Measurements from ENCODE around the gene SLC6A20. TPM values are rescaled to one million over a fixed set of nuclear protein-coding genes. Genes with fewer than 3 reads are reported as not detected.

The SLC6A20 gene
- total and polyA plus RNA-seq, 4 donors = 0.08 to 0.16 (median 0.10) TPM; not detected in 1

DNA sequence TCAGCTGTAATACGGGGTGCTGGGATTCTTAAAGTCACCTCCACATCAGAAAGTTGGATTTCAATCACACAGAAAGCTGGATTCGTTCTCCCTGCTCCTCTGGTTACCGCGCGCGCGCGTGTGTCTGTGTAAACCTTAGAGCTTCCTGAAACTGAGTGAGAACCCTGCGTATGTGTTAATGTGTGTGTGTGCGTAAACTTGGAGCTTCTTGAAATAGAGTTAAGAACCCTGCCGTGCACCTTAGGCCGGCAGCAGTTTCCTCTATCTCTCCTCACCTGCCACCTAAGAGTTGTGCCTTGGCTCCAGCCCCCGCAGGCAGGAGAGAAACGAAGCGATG, 45.1 kb upstream of the SLC6A20 start:
- H3K27ac ChIP-seq (ENCODE audit: low read depth in 1 of 2, low read length in 2 of 2) = peak overlapping the region; percentile 48 to 50
- H3K4me1 ChIP-seq (ENCODE audit: control insufficient read depth in 4 of 4, insufficient read depth in 4 of 4, low read length in 3 of 4) = peaks cover 2 to 34% (median 30%) of the 10 kb centered on the region in 4 donors
- H3K4me3 ChIP-seq (ENCODE audit: low read depth in 1 of 3, low read length in 3 of 3) = peak overlapping the region; percentile 73 to 97 (median 89)
- H3K27me3 ChIP-seq (ENCODE audit: control insufficient read depth in 4 of 4, insufficient read depth in 4 of 4, low read length in 3 of 4) = no peaks in the 10 kb centered on the region
- no peak for TF ChIP-seq FOXA2 (IDR thresholded peaks at IDR 0.05)
- no peak for TF ChIP-seq EGR1 (IDR thresholded peaks at IDR 0.05; ENCODE audit: low read depth in 2 of 2)
- no peak for TF ChIP-seq FOXA1 (IDR thresholded peaks at IDR 0.05)
- TF ChIP-seq YY1 (IDR thresholded peaks at IDR 0.05) = no peak
- TF ChIP-seq RAD21 (IDR thresholded peaks at IDR 0.05) = no peak
- no peak for TF ChIP-seq SP1 (IDR thresholded peaks at IDR 0.05)
- TF ChIP-seq, protein P1, sequence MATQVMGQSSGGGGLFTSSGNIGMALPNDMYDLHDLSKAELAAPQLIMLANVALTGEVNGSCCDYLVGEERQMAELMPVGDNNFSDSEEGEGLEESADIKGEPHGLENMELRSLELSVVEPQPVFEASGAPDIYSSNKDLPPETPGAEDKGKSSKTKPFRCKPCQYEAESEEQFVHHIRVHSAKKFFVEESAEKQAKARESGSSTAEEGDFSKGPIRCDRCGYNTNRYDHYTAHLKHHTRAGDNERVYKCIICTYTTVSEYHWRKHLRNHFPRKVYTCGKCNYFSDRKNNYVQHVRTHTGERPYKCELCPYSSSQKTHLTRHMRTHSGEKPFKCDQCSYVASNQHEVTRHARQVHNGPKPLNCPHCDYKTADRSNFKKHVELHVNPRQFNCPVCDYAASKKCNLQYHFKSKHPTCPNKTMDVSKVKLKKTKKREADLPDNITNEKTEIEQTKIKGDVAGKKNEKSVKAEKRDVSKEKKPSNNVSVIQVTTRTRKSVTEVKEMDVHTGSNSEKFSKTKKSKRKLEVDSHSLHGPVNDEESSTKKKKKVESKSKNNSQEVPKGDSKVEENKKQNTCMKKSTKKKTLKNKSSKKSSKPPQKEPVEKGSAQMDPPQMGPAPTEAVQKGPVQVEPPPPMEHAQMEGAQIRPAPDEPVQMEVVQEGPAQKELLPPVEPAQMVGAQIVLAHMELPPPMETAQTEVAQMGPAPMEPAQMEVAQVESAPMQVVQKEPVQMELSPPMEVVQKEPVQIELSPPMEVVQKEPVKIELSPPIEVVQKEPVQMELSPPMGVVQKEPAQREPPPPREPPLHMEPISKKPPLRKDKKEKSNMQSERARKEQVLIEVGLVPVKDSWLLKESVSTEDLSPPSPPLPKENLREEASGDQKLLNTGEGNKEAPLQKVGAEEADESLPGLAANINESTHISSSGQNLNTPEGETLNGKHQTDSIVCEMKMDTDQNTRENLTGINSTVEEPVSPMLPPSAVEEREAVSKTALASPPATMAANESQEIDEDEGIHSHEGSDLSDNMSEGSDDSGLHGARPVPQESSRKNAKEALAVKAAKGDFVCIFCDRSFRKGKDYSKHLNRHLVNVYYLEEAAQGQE (IDR thresholded peaks at IDR 0.05) = no peak
- TF ChIP-seq TAF1 (conservative IDR thresholded peaks at IDR 0.05) = no peak
- TF ChIP-seq GABPA (IDR thresholded peaks at IDR 0.05 in 1 of 2, conservative IDR thresholded peaks at IDR 0.05 in 1 of 2) = no peak
- TF ChIP-seq HNF4G (IDR thresholded peaks at IDR 0.05) = no peak
- TF ChIP-seq, protein P2, sequence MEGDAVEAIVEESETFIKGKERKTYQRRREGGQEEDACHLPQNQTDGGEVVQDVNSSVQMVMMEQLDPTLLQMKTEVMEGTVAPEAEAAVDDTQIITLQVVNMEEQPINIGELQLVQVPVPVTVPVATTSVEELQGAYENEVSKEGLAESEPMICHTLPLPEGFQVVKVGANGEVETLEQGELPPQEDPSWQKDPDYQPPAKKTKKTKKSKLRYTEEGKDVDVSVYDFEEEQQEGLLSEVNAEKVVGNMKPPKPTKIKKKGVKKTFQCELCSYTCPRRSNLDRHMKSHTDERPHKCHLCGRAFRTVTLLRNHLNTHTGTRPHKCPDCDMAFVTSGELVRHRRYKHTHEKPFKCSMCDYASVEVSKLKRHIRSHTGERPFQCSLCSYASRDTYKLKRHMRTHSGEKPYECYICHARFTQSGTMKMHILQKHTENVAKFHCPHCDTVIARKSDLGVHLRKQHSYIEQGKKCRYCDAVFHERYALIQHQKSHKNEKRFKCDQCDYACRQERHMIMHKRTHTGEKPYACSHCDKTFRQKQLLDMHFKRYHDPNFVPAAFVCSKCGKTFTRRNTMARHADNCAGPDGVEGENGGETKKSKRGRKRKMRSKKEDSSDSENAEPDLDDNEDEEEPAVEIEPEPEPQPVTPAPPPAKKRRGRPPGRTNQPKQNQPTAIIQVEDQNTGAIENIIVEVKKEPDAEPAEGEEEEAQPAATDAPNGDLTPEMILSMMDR (IDR thresholded peaks at IDR 0.05; ENCODE audit: low read depth, low read length, missing input control) = no peak
- TF ChIP-seq, protein P3, sequence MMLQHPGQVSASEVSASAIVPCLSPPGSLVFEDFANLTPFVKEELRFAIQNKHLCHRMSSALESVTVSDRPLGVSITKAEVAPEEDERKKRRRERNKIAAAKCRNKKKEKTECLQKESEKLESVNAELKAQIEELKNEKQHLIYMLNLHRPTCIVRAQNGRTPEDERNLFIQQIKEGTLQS (IDR thresholded peaks at IDR 0.05) = no peak
- TF ChIP-seq, protein P4, sequence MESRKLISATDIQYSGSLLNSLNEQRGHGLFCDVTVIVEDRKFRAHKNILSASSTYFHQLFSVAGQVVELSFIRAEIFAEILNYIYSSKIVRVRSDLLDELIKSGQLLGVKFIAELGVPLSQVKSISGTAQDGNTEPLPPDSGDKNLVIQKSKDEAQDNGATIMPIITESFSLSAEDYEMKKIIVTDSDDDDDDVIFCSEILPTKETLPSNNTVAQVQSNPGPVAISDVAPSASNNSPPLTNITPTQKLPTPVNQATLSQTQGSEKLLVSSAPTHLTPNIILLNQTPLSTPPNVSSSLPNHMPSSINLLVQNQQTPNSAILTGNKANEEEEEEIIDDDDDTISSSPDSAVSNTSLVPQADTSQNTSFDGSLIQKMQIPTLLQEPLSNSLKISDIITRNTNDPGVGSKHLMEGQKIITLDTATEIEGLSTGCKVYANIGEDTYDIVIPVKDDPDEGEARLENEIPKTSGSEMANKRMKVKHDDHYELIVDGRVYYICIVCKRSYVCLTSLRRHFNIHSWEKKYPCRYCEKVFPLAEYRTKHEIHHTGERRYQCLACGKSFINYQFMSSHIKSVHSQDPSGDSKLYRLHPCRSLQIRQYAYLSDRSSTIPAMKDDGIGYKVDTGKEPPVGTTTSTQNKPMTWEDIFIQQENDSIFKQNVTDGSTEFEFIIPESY (IDR thresholded peaks at IDR 0.05) = no peak
- TF ChIP-seq JUND (IDR thresholded peaks at IDR 0.05) = no peak
- H3K36me3 ChIP-seq (ENCODE audit: control insufficient read depth in 4 of 4, insufficient read depth in 3 of 4, low read depth in 1 of 4, low read length in 3 of 4) = peaks cover 0 to 2% (median 0%) of the 10 kb centered on the region in 4 donors
- H3K9ac ChIP-seq (ENCODE audit: low read depth in 1 of 2, low read length in 2 of 2) = peak overlapping the region; percentile 23 to 51
- H3K9me3 ChIP-seq (ENCODE audit: control insufficient read depth in 4 of 4, low read length in 3 of 4) = no peaks in the 10 kb centered on the region
- under 1% methylated on average over 15 of the region's 15 CpGs for WGBS
- no peak for DNase-seq (ENCODE audit: low spot score)

DNA sequence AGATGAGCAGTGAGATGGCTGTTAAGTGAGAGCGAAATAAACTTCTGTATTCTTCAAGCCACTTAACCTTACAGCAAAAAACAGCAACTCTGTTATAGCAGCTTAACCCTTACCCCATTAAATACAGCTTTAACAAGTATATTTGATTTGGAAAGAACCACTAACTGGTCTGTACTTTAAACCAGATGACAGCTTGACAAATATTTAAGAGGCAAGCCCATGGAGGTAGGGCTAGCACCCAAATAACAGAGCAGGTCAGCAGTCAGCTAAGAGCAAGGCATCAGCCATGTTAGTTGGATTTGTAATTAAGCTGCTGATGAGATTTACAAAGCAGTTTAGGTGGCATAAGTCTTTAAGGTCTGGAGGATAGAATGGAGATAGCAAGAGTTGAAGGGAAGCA, 42.1 kb upstream of the SLC6A20 start:
- Histone ChIP-seq H3K36me3 (ENCODE audit: control insufficient read depth in 4 of 4, insufficient read depth in 3 of 4, low read depth in 1 of 4, low read length in 3 of 4) (peaks cover 0 to 18% (median 14%) of the 10 kb centered on the region in 4 donors), H3K9ac (ENCODE audit: low read depth in 1 of 2, low read length in 2 of 2) (no peak overlapping the region), H3K4me3 (ENCODE audit: low read depth in 1 of 3, low read length in 3 of 3) (no peak overlapping the region), H3K4me1 (ENCODE audit: control insufficient read depth in 4 of 4, insufficient read depth in 4 of 4, low read length in 3 of 4) (peaks cover 2 to 34% (median 30%) of the 10 kb centered on the region in 4 donors), H3K27ac (ENCODE audit: low read depth in 1 of 2, low read length in 2 of 2) (no peak overlapping the region), H3K9me3 (ENCODE audit: control insufficient read depth in 4 of 4, low read length in 3 of 4) (no peaks in the 10 kb centered on the region), H3K27me3 (ENCODE audit: control insufficient read depth in 4 of 4, insufficient read depth in 4 of 4, low read length in 3 of 4) (no peaks in the 10 kb centered on the region)
- no peak for DNase-seq (ENCODE audit: low spot score)
- 44% methylated on average over 1 of the region's 1 CpG for WGBS
- TF ChIP-seq FOXA2 (IDR thresholded peaks at IDR 0.05) (no peak), HNF4A (conservative IDR thresholded peaks at IDR 0.05) (peak; percentile 69 to 71), FOXA1 (IDR thresholded peaks at IDR 0.05) (no peak), EGR1 (IDR thresholded peaks at IDR 0.05; ENCODE audit: low read depth in 2 of 2) (no peak), SP1 (IDR thresholded peaks at IDR 0.05) (peak; percentile 84), TAF1 (conservative IDR thresholded peaks at IDR 0.05) (no peak), RXRA (IDR thresholded peaks at IDR 0.05) (peak; percentile 56 to 72), HNF4G (IDR thresholded peaks at IDR 0.05) (no peak)
- TF ChIP-seq, protein P5, sequence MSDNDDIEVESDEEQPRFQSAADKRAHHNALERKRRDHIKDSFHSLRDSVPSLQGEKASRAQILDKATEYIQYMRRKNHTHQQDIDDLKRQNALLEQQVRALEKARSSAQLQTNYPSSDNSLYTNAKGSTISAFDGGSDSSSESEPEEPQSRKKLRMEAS (IDR thresholded peaks at IDR 0.05) = no peak
- TF ChIP-seq, protein P2 (IDR thresholded peaks at IDR 0.05; ENCODE audit: low read depth, low read length, missing input control) = no peak
- TF ChIP-seq, protein P1 (IDR thresholded peaks at IDR 0.05) = peak; percentile 20
